Omental fat pad (tissue), 4 donors: ENCODE measurements around the gene DAD1. TPM values are rescaled to one million over a fixed set of nuclear protein-coding genes. Genes with fewer than 3 reads are reported as not detected.

Experiments
- ATAC-seq: fragments of 150-250 bp; one replicate; pipeline ENCODE4 v1.9.1; 2016; ENCODE audit warnings: mild to moderate bottlenecking, moderate library complexity; ENCODE audit not compliant: low FRiP score
- DNase-seq: peaks from one replicate; pipeline ENCODE4 v3.0.0-alpha.2; 2019; ENCODE audit warnings: low spot score
- total RNA-seq, 4 donors: library from RNA; depleted of rRNA; stranded (reverse); fragments of >200 nt; gene quantifications; one replicate each; pipeline ENCODE4 v1.1.0, GENCODE V29; 2016
- TF ChIP-seq, protein P1 (sequence below), 3 donors: fragments of 450-650 bp; IDR thresholded peaks; one replicate each; pipeline ENCODE4 v1.5.1; 2016 to 2017; ENCODE audit warnings: antibody characterized with exemption in 3 of 3, mild to moderate bottlenecking in 3 of 3, moderate library complexity in 2 of 3

The DAD1 gene
- total RNA-seq, 4 donors from 2014 or later: 156 to 272 (median 244) TPM

- ATAC-seq (no peak), DNase-seq (no peak)
- TF ChIP-seq, protein P1, sequence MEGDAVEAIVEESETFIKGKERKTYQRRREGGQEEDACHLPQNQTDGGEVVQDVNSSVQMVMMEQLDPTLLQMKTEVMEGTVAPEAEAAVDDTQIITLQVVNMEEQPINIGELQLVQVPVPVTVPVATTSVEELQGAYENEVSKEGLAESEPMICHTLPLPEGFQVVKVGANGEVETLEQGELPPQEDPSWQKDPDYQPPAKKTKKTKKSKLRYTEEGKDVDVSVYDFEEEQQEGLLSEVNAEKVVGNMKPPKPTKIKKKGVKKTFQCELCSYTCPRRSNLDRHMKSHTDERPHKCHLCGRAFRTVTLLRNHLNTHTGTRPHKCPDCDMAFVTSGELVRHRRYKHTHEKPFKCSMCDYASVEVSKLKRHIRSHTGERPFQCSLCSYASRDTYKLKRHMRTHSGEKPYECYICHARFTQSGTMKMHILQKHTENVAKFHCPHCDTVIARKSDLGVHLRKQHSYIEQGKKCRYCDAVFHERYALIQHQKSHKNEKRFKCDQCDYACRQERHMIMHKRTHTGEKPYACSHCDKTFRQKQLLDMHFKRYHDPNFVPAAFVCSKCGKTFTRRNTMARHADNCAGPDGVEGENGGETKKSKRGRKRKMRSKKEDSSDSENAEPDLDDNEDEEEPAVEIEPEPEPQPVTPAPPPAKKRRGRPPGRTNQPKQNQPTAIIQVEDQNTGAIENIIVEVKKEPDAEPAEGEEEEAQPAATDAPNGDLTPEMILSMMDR (IDR thresholded peaks at IDR 0.05): no peak
These were observed 35.6 kb downstream of the DAD1 start for GRCh38 chr14:22553445-22553844.

- TF ChIP-seq, protein P1 (IDR thresholded peaks at IDR 0.05): no peak
- DNase-seq (no peak), ATAC-seq (no peak)
These were observed 36.3 kb downstream of the DAD1 start for GRCh38 chr14:22552827-22553076.

- TF ChIP-seq, protein P1 (IDR thresholded peaks at IDR 0.05): no peak
- ATAC-seq (no peak), DNase-seq (no peak)
These were observed 36.8 kb downstream of the DAD1 start for GRCh38 chr14:22552001-22552826.

DNA sequence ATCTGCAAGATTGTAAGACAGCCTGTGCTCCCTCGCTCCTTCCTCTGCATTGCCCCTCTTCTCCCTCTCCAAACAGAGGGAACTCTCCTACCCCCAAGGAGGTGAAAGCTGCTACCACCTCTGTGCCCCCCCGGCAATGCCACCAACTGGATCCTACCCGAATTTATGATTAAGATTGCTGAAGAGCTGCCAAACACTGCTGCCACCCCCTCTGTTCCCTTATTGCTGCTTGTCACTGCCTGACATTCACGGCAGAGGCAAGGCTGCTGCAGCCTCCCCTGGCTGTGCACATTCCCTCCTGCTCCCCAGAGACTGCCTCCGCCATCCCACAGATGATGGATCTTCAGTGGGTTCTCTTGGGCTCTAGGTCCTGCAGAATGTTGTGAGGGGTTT is 37.4 kb downstream of the DAD1 start:
- TF ChIP-seq, protein P1 (IDR thresholded peaks at IDR 0.05): no peak
- no peak for ATAC-seq
- no peak for DNase-seq

- TF ChIP-seq, protein P1 (IDR thresholded peaks at IDR 0.05): no peak
- DNase-seq (no peak), ATAC-seq (no peak)
These were observed 38.9 kb downstream of the DAD1 start for GRCh38 chr14:22549981-22550673.

DNA sequence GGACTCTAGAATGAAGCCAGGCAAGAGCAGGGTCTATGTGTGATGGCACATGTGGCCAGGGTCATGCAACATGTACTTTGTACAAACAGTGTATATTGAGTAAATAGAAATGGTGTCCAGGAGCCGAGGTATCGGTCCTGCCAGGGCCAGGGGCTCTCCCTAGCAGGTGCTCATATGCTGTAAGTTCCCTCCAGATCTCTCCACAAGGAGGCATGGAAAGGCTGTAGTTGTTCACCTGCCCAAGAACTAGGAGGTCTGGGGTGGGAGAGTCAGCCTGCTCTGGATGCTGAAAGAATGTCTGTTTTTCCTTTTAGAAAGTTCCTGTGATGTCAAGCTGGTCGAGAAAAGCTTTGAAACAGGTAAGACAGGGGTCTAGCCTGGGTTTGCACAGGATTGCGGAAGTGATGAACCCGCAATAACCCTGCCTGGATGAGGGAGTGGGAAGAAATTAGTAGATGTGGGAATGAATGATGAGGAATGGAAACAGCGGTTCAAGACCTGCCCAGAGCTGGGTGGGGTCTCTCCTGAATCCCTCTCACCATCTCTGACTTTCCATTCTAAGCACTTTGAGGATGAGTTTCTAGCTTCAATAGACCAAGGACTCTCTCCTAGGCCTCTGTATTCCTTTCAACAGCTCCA is 39.6 kb downstream of the DAD1 start:
- ATAC-seq: no peak
- TF ChIP-seq, protein P1 (IDR thresholded peaks at IDR 0.05): no peak
- DNase-seq: no peak
